Peyer's patch (tissue), 4 donors: ENCODE measurements around the gene EIF3L. TPM values are rescaled to one million over a fixed set of nuclear protein-coding genes. Genes with fewer than 3 reads are reported as not detected.
"Not testable (repeated sequence)": the region's sequence is repeated elsewhere in the genome, so short reads cannot be mapped to it uniquely, and the experiment has no call there.

ENCODE experiments used
- DNase-seq, 3 donors: peaks; one replicate each; pipeline ENCODE4 v3.0.0-alpha.2; 2017 to 2019
- H3K27ac ChIP-seq, 4 donors: fragments of 200-600 bp; sonication (generic); one replicate each; pipeline ENCODE4 v1.5.1; 2016 to 2019
- H3K27me3 ChIP-seq, 2 donors: fragments of 200-600 bp; sonication (generic); one replicate each; pipeline ENCODE4 v1.5.1; 2019
- H3K36me3 ChIP-seq, 3 donors: fragments of 200-600 bp; sonication (generic); one replicate each; pipeline ENCODE4 v1.5.1; 2016 to 2019
- H3K4me1 ChIP-seq, 4 donors: fragments of 200-600 bp; sonication (generic); one replicate each; pipeline ENCODE4 v1.5.1; 2016 to 2019
- H3K4me3 ChIP-seq, 4 donors: fragments of 200-600 bp; sonication (generic); 1 replicate in 3 of 4; 2 replicates in 1 of 4; pipeline ENCODE4 v1.5.1; 2016 to 2019; ENCODE audit warnings: mild to moderate bottlenecking in 1 of 4
- H3K9me3 ChIP-seq, 4 donors: fragments of 200-600 bp; sonication (generic); one replicate each; pipeline ENCODE4 v1.5.1; 2016 to 2019; ENCODE audit warnings: mild to moderate bottlenecking in 1 of 4
- CTCF ChIP-seq, 6 experiments: fragments of 450-650 bp in 4 of 6; fragments of 200-600 bp in 2 of 6; sonication (generic) in 1 of 6; IDR thresholded peaks; one replicate each; pipeline ENCODE4 v1.5.1; 2017 to 2019; ENCODE audit warnings: antibody characterized with exemption in 6 of 6, mild to moderate bottlenecking in 3 of 6, moderate library complexity in 1 of 6
- POLR2A ChIP-seq, 2 donors: fragments of 450-650 bp; IDR thresholded peaks; one replicate each; pipeline ENCODE4 v1.5.1; 2017; ENCODE audit warnings: antibody characterized with exemption in 2 of 2, mild to moderate bottlenecking in 2 of 2, moderate library complexity in 2 of 2
- total RNA-seq, 4 donors: library from RNA; depleted of rRNA; stranded (reverse); fragments of >200 nt; gene quantifications; one replicate each; pipeline ENCODE4 v1.1.0, GENCODE V29; 2016

The EIF3L gene
- 100 to 1,000 TPM; 123 to 229 (median 185) TPM for total RNA-seq

- TF ChIP-seq POLR2A (IDR thresholded peaks at IDR 0.05) (peak; percentile 78 to 92), CTCF (IDR thresholded peaks at IDR 0.05) (no peak)
- H3K9me3 ChIP-seq: no peaks in the 10 kb centered on the region
- H3K4me1 ChIP-seq: peaks cover 3 to 13% (median 8%) of the 10 kb centered on the region in 4 donors
- H3K36me3 ChIP-seq: peaks cover 0 to 30% (median 0%) of the 10 kb centered on the region in 3 donors
- no peaks in the 10 kb centered on the region for H3K27me3 ChIP-seq
- H3K4me3 ChIP-seq: peak within 1 kb of the TSS; percentile 62 to 96 (median 82)
- DNase-seq: peak; percentile 84 to 95 (median 93)
- H3K27ac ChIP-seq: peak within 1 kb of the TSS; percentile 85 to 93 (median 85)
These were observed at the start of gene EIF3L for GRCh38 chr22:37849089-37849751. Gene EIF3L (plus strand): TSS chr22:37849419. CDS start chr22:37849450, 31 bp downstream.

GRCh38 chr22:37799979-37800378 lies 49.2 kb upstream of the EIF3L start:
- H3K4me1 ChIP-seq: peaks cover 0 to 31% (median 4%) of the 10 kb centered on the region in 4 donors
- not testable (repeated sequence) for H3K9me3 ChIP-seq, H3K27me3 ChIP-seq, DNase-seq, H3K36me3 ChIP-seq, H3K27ac ChIP-seq, H3K4me3 ChIP-seq

- Histone ChIP-seq H3K27ac (peak overlapping the region; percentile 17 to 78 (median 64)), H3K27me3 (no peaks in the 10 kb centered on the region), H3K4me3 (peak overlapping the region; percentile 34 to 86 (median 58)), H3K36me3 (no peaks in the 10 kb centered on the region), H3K9me3 (no peaks in the 10 kb centered on the region), H3K4me1 (peaks cover 0 to 34% (median 4%) of the 10 kb centered on the region in 4 donors)
- peak in 1 of 3 donors; percentile 63 for DNase-seq
- no peak for TF ChIP-seq CTCF (IDR thresholded peaks at IDR 0.05)
These were observed 47.3 kb upstream of the EIF3L start for GRCh38 chr22:37801946-37802309.

GRCh38 chr22:37802310-37803194 lies 46.7 kb upstream of the EIF3L start:
- Histone ChIP-seq H3K27ac (peak overlapping the region; percentile 17 to 78 (median 64)), H3K4me1 (peaks cover 0 to 39% (median 4%) of the 10 kb centered on the region in 4 donors), H3K27me3 (no peaks in the 10 kb centered on the region), H3K9me3 (no peaks in the 10 kb centered on the region), H3K36me3 (no peaks in the 10 kb centered on the region), H3K4me3 (peak overlapping the region; percentile 34 to 86 (median 58))
- TF ChIP-seq POLR2A (IDR thresholded peaks at IDR 0.05): no peak
- TF ChIP-seq CTCF (IDR thresholded peaks at IDR 0.05): no peak
- peak in 2 of 3 donors; percentile 75 to 80 for DNase-seq

- Histone ChIP-seq H3K36me3 (no peaks in the 10 kb centered on the region), H3K4me1 (peaks cover 0 to 42% (median 8%) of the 10 kb centered on the region in 4 donors), H3K9me3 (no peaks in the 10 kb centered on the region), H3K27ac (peak overlapping the region; percentile 2 to 78 (median 64)), H3K4me3 (peak overlapping the region in 2 of 4 donors; percentile 71 to 86), H3K27me3 (no peaks in the 10 kb centered on the region)
- DNase-seq: no peak
- TF ChIP-seq POLR2A (IDR thresholded peaks at IDR 0.05) (no peak), CTCF (IDR thresholded peaks at IDR 0.05) (no peak)
These were observed 46.0 kb upstream of the EIF3L start for GRCh38 chr22:37803195-37803638.
